GM18873 (cell line): ENCODE measurements around the gene TMEM213.

Experiments
- ATAC-seq: cut with Tn5 transposase; IDR thresholded peaks from one replicate; pipeline ENCODE4 v1.9.1; 2021; ENCODE audit warnings: mild to moderate bottlenecking, moderate library complexity, moderate number of reproducible peaks; ENCODE audit not compliant: unreplicated experiment, low FRiP score

TMEM213 gene

DNA sequence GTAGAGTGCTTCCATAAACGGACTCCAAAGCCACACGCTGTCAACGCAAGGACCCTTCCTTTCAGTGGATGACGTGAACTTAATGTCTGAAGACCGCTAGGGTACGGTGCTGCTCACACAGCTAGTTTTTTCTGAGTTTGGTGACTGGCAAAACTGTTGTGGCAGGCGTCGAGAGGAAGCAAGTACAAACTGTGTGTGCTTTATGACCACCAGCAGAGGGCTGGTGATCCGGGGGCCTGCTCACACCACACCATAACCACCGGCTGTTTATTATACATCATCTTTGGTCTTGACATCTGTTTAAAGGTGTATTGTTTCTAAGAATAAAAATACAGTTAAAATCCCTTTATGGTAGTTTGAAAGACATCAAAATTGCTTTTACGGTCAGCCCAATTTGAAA, 37.3 kb downstream of the TMEM213 start:
- no peak for ATAC-seq

DNA sequence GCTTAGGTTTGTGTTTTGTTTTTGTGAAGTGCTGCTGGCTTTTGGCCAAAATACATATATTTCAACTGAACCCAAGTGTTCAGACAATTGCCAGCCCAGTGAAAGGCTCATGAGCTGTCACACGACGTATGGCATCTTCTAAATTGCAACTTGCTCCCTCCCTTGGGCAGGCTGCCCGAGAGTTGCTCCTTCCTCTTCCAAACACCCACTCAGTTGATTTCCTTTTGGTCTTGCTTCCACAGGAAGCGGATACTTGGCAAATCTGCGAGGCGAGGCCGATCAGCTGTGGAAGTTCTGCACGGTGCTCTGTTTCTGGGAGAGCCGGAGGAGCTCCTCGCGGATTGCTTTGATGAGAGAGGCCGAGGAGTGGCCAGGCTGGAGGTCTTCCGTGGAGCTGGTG, 39.8 kb downstream of the TMEM213 start:
- ATAC-seq: no peak

DNA sequence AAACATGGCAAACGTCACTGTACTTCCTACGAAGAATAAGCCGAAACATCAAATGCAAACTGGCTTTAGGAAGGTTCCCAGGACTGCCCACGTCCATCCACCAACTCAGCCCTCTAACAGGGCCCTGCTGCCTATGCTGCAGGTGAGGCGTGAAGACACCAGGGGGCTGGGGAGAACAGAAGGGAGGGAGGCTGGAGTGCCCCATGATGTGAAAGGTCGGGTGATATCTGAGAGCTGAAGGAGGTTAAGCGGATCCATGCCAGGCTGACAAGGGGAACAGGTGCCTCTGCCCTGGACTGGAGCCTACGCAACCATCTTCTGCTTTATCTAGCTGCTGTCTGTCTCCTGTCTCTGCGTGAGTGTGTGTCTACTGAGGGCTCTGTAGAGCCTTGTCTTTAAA, 40.4 kb downstream of the TMEM213 start:
- no peak for ATAC-seq

DNA sequence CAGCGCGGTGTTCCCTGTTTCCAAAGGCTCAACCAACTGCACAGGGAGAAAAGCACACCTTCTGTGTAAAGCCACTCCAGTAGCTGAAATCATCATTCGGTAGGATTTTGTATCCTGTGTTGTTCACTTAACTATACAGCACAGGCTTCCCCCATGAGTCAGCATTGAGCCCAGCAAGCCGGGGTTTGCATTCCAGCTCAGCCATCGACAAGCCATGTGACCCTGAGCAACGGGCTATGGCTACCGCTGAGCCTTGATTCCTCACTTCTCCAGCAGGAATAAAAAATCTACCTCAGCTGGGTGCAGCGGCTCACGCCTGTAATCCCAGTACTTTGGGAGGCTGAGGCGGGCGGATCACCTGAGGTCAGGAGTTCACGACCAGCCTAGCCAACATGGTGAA, 44.3 kb downstream of the TMEM213 start:
- ATAC-seq: no peak

DNA sequence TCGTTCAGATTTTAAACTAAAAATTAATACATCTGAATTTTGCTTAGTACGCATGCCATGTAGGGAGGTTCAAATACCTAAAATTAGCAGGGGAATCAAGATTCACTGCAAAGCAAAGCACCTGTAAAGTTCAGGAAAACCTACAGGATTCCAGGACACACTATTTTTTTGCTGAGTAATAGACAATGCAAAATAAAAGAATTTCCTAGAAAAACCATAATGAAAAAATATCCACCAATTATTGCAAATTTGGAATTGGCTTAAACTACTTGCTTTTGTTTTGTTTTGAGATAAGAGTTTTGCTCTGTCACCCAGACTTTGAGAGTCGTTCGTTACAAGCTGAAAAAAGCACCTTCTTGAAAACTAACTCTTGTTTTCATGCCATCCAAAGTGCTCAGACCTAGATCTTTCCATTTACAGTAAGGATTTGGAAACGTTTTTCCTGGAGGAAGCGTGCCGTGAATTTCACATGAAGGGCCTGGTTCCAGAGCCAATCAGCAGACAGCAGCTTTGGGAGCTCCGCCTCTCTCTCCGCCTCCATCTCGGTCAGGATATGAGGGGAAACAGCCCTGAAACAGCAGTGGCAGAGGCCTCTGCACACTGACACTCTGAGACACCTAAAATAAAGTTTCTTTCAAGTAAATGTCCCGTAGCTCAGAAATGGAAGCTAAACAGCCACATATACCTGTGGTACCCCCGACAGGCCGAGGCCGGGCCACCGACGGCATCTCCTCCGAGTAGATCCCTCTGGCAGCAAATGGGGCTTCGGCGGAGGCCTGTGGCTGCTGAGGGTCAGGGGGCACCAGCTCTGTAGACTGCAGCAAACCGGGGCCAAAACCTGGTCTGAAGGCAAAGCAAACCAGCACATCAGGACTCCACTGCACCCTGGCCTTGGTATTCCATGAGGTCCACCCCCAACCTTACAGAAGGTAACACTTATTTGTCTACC, 46.1 kb downstream of the TMEM213 start:
- ATAC-seq: no peak

DNA sequence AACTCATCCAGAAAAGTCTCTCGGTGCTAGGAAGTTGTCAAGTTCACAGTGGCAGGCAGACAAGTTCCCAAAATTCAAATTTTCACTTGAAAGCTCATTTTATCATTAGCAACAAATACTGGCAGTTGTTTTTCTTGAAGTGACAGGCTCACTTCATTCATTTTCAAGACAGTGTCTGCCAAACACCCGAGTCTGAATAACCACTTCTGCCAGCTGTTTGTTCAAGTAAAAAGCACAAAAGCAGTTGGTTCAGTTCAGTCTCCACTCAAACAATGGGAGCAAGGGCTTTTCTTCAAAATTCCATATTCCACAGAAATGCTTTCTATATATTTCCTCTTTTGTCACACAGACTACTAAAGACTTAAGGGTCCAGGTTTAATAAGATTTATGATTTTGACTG, 47.9 kb downstream of the TMEM213 start:
- ATAC-seq: no peak

DNA sequence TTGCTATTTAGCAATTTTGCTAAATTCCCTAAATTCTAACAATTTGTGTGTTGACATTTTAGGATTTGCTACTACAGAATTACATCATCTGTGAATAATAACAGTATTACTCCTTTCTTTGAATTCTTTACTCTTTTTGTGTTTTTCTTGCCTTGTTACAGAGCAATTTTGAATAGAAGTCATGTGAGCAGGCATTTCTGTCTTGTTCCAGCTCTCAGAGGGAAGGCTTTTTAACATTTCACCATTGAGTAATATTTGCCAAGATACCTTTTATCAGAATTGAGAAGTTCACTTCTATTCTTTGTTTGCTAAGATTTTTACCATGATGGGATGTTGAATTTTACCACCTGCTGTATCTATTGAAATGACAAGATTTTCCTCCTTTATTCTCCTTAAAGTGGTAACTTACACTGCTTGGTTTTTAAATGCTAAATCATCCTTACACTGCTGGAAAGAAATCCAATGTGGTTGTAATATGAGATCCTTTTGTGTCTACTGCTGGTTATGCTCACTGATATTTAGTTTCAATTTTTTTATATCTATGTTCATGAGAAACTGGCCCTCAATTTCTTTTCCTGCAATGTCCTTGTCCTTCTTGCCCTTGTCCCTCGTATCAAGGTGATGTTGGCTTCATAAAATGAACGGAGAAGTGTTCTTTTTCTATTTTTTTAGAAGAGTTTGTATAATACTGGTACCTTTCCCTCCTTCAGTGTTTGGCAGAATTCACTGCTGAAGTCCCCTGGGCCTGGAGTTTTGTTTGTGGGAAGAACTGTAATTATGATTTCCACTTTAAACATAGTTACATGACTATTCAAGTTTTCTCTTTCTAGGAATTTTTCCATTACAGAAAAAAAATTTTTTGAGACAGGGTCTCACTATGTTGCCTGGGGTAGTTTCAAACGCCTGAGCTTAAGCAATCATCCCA, 50.5 kb downstream of the TMEM213 start:
- no peak for ATAC-seq

DNA sequence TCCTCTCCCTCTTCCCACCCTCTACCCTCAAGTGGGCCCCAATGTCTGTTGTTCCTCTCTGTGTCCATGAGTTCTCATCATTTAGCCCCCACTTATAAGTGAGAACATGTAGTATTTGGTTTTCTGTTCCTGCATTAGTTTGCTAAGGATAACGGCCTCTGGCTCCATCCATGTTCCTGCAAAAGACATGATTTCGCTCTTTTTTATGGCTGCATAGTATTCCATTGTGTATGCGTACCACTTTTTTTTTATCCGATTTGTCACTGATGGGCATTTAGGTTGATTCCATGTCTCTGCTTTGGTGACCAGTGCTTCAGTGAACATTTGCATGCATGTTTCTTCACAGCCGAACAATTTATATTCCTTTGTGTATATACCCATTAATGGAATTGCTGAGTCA, 51.9 kb downstream of the TMEM213 start:
- ATAC-seq: no peak

DNA sequence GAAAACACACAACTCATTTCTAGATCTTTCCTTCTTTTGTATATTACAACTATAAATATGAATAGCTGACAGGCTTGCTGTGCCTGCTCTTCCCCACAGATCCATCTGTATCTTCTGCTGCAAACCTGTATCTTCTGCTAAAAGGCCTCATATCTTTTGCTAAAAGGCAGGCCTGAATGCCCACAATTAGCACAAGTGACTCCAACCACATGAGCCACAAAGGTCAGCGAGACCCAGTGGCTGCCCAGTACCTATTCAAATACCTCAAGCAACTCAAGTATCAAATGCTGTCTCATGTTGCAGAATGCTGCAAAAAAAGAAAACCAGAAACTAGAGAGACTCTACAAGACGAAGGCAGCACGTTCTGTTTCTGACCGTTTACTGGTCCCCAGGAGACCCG, 54.7 kb downstream of the TMEM213 start:
- no peak for ATAC-seq

DNA sequence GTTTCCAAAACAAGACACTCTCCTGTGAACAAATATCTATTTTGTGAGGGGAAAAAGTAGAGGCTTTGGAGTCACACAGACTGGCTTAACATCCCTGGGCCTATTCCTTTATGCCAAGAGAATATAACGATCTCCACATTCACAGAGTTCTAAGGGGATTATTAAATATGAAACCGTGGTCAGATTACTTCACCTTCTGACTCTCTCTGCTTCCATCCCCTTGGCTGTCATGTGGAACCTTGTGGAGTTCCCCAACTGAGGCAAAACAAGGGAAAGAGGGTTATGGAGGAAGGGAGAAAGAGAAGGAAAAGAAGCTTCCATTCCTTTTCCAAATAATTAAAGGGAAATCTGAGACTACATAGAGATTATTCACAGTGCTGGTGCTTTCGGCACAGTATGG, 55.7 kb downstream of the TMEM213 start:
- ATAC-seq: no peak

DNA sequence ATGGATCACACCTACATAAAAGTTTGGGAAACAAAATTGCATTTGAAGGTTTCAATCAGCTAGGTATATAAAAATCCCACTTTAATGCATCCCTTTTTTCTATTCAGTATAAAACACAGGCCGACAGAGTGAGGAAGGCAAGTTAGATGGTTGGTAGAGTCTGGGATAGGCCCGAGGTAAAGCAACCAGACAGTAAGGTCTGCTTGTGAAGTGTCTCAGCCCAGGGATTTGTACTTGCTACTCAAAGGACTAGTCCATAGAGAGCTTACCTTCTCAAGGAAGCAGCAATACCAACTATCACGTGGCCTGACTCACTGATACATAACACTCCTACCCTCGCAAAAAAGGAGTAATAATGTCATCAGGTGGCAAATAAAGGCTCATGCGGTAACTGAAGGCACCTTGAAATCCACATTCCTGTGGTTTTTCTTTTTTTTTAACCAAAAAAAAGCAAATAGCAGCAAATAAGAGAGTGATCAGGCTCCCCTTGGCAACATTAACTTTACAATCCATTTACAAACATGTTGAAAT, 56.4 kb downstream of the TMEM213 start:
- ATAC-seq: no peak

DNA sequence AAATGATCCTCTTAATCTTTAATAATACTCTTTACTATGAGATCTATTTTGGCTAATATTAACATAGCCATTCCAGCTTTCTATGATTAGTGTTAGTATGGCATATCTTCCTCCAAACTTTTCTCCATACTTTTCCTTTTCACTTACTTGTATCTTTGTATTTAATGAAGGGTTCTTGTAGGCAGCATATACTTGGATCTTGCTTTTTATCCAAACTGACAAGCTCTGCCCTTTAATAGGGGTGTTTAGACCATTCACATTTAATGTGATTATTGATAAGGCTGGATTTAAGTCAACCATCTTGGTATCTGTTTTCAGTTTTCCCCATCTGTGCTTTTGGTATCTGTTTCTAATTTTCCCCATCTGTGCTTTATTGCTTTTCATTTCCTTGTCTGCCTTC, 59.9 kb downstream of the TMEM213 start:
- ATAC-seq: no peak

DNA sequence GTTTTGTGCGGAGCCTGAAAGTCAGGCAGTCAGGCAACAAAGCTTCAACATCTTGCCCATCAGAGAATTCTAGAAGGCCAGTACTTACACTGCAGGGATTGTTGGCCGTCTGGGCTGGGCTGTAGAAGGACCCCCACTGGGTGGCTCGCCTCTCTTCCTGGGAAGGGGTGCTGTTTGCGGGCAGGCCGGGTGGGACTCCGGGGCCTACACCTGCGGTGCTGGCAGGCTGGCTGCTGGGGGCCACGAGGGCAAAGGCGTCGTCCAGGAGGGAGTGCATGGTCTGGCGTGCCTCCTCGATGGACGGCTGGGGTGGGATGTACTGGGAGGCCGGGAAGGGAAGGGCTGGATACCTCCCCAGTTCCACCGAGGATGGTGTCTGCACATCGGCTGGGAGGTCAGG, 63.3 kb downstream of the TMEM213 start:
- ATAC-seq: no peak

DNA sequence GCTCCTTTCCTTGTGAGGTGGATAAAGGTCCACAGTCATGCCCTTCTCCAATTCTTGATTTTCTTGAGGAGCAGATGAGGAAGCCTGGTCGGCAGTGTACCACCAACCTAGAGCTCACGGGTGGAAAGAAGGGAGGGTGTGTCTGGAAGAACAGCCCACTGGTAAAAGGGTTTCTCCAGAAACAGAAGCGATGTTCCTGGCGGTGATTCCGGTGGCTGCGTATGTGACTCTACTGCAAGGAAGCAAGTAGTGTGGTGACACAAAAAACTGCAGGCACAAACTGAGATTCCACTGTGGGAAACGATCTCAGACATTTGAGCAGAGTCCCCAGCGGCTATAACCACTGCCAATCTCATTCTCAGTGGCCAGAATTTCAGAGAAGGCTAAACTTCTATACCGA, 66.1 kb downstream of the TMEM213 start:
- ATAC-seq: no peak

DNA sequence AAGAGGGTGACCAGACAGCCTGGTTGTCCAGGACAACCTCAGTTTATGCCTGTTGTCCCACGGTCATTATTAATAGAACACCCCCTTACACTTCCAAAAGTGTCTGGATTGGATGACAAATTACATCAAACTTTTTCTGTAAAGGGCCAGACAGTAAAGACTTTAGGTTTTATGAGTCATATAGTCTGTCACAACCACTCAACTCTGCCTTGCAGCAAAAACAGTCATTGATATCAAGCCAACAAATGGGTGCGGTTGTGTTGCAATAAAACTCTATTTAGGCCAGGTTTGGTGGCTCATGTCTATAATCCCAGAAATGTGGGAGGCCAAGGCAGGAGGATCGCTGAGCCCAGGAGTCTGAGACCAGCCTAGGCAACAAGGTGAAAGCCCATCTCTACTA, 66.9 kb downstream of the TMEM213 start:
- no peak for ATAC-seq

DNA sequence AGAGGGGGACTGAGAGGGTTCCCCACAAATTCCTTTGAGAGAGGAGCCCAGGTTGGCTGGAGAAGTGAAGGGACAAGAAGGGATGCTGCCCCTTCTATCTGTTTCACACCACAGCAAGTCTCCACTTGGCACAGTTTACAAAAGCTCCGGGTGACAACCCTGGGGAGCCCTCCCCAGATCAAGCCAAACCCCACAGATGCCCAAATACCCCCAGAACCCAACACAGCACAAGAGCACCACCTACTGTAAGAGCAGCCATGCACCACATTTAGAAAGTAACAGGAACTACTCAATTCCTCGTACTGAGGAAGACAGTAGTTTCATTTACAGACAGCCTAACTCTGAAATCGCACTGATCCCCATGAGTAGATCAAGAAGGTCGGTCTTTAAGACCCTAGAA, 68.0 kb downstream of the TMEM213 start:
- ATAC-seq: no peak

DNA sequence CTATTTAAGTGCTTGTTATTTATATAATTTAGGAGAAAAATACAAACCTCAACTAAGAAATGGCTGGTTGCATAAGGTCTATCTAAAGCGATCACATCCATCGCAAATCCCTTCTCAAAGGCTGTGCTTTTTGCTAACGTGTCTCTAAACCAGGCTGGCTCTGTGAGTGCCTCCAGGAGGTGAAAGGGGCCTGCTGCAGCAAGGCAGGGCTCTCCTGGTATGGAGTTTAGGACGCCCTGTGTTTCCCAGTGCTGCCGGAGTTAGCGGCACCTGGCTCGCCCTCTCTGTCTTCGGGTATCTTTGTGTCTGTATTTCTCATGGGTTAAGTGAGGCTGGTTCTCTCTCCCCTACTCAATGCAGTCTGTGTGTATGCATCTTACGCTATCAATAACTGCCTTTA, 68.6 kb downstream of the TMEM213 start:
- ATAC-seq: no peak

DNA sequence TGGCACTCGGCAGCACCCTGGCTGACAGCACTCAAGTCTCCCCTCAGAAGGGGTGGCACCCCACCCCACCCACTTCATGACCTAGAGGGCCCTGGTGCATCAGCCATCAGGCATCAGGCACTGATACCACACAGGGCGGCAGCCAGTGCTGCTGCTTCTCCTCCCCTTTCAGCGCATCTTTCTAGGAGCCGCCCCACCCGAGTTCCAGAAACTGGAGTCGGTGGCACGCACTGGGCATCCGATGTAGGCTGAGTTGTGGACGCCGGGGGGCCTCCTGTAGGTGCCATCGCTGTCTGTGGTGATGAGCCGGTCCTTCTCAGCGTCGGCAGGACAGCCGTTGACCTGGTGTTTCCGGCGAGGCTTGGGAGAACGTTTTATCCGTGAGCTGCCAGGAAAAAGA, 70.0 kb downstream of the TMEM213 start:
- ATAC-seq: no peak

DNA sequence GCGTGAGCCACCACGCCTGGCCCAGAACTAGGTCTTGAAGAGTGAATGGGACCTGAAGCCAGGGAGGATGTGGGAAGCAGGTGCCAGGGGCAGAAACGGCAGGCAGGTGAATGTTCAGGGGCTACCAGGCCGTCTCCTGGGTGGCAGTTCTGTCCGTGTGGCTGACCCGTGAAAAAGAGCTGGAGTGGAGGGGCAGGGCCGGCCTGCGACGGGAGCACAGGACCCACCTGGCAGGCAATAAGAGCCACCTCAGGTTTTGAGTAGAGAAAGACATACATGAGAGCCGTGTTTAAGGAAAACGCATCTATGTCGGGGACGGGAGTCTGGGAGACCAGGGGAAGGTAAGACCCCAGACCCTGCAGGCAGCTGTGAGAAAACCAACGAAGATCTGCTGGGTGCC, 70.9 kb downstream of the TMEM213 start:
- no peak for ATAC-seq

DNA sequence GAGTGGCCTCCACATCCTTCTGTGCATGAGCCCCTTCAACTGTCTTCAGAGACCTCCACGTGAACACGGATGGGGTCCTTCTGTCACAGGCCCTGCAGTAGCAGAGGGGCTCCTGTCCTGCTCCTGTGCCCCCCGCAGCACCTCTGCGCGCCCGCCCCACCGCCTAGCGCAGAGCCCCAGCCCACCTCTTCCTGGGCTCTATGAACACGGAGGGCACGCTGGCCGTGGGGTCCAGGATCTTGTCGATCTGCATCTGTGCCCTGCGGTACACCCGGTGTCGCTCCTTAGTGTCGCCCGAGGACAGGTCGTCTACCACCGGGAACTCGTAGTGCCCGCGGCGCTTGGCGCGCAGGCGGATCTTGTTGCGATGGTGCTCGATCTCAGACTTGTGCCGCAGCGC, 71.6 kb downstream of the TMEM213 start:
- no peak for ATAC-seq
